GM12892 (cell line): Measurements from ENCODE around the gene CBARP.

ENCODE experiments used
- POLR2A ChIP-seq: IDR thresholded peaks from 2 replicates; pipeline ENCODE4 v1.6.1; 2011; ENCODE audit warnings: low read depth, low read length, control low read depth
- POLR2AphosphoS5 ChIP-seq: IDR thresholded peaks from 2 replicates; pipeline ENCODE4 v1.6.1; 2011; ENCODE audit warnings: low read depth, low read length, control low read depth

DNA sequence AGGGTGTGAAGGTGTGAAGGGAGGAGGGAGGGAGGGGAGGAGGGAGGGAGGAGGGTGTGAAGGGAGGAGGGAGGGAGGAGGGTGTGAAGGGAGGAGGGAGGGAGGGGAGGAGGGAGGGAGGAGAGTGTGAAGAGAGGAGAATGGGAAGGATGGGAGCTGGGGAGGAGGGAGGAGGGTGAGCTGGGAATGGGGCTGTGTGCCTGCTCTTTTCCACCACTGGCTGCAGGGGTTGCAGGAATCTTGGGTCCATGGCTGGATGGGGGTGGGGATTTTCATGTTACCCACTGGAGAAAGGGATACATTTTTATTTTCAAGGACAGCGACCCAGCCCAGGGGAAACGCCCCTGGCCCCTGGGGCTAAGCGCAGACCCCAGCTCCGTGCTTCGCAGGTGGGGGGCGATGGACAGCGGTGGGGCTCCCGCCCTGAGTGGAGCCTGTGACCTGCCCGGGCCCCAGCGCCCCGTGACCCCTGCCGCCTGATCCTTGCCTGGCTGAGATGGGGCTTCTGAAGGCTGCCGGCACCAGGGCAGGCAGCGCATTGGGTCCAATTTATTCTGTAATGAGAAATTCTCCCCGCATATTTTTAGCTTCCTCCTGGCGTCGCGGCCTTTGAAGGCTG is 44.9 kb upstream of the CBARP start:
- TF ChIP-seq POLR2AphosphoS5 (no peak), POLR2A (no peak)
